Neural progenitor cell (in vitro differentiated cells): ENCODE measurements around the gene DNAH10. TPM values are rescaled to one million over a fixed set of nuclear protein-coding genes. Genes with fewer than 3 reads are reported as not detected.
"Not testable (repeated sequence)": the region's sequence is repeated elsewhere in the genome, so short reads cannot be mapped to it uniquely, and the experiment has no call there.

Experiments used
- DNase-seq: peaks from one replicate; pipeline ENCODE4 v3.0.0-alpha.2; 2016; ENCODE audit warnings: low spot score
- H2AFZ ChIP-seq: fragments of 200-600 bp; sonication (generic); replicated peaks from 2 replicates; pipeline ENCODE4 v1.6.1; 2016; ENCODE audit warnings: antibody characterized with exemption
- H3F3A ChIP-seq: fragments of 200-600 bp; sonication (generic); 2 replicates; pipeline ENCODE4 v1.6.1; 2016; ENCODE audit warnings: antibody characterized with exemption, low read depth
- H3K27ac ChIP-seq: fragments of 200-600 bp; sonication (generic); 2 replicates; pipeline ENCODE4 v1.5.1; 2016; ENCODE audit warnings: mild to moderate bottlenecking
- H3K27me3 ChIP-seq: fragments of 200-600 bp; sonication (generic); 2 replicates; pipeline ENCODE4 v1.6.1; 2016; ENCODE audit warnings: mild to moderate bottlenecking, moderate library complexity
- H3K36me3 ChIP-seq: fragments of 200-600 bp; sonication (generic); 2 replicates; pipeline ENCODE4 v1.5.1; 2016
- H3K4me1 ChIP-seq: fragments of 200-600 bp; sonication (generic); 2 replicates; pipeline ENCODE4 v1.6.1; 2016; ENCODE audit warnings: mixed run types
- H3K4me2 ChIP-seq: fragments of 200-600 bp; sonication (generic); 2 replicates; pipeline ENCODE4 v1.6.1; 2016
- H3K4me3 ChIP-seq: fragments of 200-600 bp; sonication (generic); 2 replicates; pipeline ENCODE4 v1.5.1; 2016
- H3K79me2 ChIP-seq: fragments of 200-600 bp; sonication (generic); 2 replicates; pipeline ENCODE4 v1.6.1; 2016; ENCODE audit warnings: low read depth
- H3K9ac ChIP-seq: fragments of 200-600 bp; sonication (generic); 2 replicates; pipeline ENCODE4 v1.6.1; 2016
- H3K9me3 ChIP-seq: fragments of 200-600 bp; sonication (generic); 2 replicates; pipeline ENCODE4 v1.5.1; 2016; ENCODE audit warnings: low read depth
- H4K20me1 ChIP-seq: fragments of 200-600 bp; sonication (generic); 2 replicates; pipeline ENCODE4 v1.6.1; 2016; ENCODE audit warnings: low read depth
- H3K27ac Mint-ChIP-seq: 3 replicates; pipeline ENCODE4 v1.8.0; 2021; ENCODE audit warnings: mixed read lengths
- H3K27me3 Mint-ChIP-seq: 2 replicates; pipeline ENCODE4 v1.8.0; 2022; ENCODE audit warnings: low read depth, mild to moderate bottlenecking, inconsistent platforms, moderate library complexity, mixed read lengths; ENCODE audit not compliant: insufficient read depth
- H3K36me3 Mint-ChIP-seq: 3 replicates; pipeline ENCODE4 v1.8.0; 2021; ENCODE audit warnings: mixed read lengths
- H3K4me1 Mint-ChIP-seq: 3 replicates; pipeline ENCODE4 v1.8.0; 2021; ENCODE audit warnings: mixed read lengths
- H3K4me3 Mint-ChIP-seq: 3 replicates; pipeline ENCODE4 v1.8.0; 2021; ENCODE audit warnings: mild to moderate bottlenecking, moderate library complexity, mixed read lengths
- H3K9me3 Mint-ChIP-seq: 3 replicates; pipeline ENCODE4 v1.8.0; 2020; ENCODE audit warnings: mixed read lengths
- EZH2 ChIP-seq: fragments of 200-600 bp; sonication (generic); IDR thresholded peaks from 2 replicates; pipeline ENCODE4 v1.6.1; 2017; ENCODE audit warnings: antibody characterized with exemption, mild to moderate bottlenecking, moderate library complexity
- EZH2phosphoT487 ChIP-seq: fragments of 200-600 bp; sonication (generic); IDR thresholded peaks from 2 replicates; pipeline ENCODE4 v1.6.1; 2017; ENCODE audit warnings: antibody characterized with exemption
- total RNA-seq: library from RNA; depleted of rRNA; stranded (reverse); fragments of >200 nt; gene quantifications from 2 replicates; pipeline ENCODE4 v1.2.3, GENCODE V29; 2015; ENCODE audit warnings: low replicate concordance
- TF ChIP-seq, protein P1 (sequence below): fragments of 200-600 bp; sonication (generic); IDR thresholded peaks from 2 replicates; pipeline ENCODE4 v1.5.1; 2017; ENCODE audit warnings: antibody characterized with exemption, mild to moderate bottlenecking

DNAH10 gene
- total RNA-seq, 1 donor from 2014 or later, result 0.26 TPM

DNA sequence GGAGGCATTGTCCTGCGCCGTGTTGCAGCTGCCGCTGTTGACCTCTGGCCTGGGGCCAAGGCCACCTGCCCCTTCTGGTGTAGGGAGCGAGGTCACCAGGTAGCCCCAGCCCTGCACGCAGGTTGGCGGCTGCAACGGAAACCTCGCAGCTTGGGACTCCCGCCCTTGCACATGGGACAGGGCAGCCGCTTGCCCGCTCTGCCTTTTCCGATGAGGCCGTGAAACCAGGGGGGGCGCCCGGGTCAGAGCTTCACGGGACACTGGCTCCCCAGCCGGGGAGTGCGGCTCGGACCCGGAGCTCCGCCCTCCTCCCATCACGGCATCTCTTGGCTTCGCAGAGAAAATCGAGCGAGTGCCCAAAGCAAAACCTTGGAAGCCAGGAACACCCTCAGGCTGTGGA is 25.4 kb downstream of the DNAH10 start:
- Histone ChIP-seq H3K4me2 (no peak overlapping the region), H3K27ac (no peak overlapping the region), H3F3A (no peaks in the 10 kb centered on the region), H4K20me1 (no peaks in the 10 kb centered on the region), H3K27me3 (peaks cover 9% of the 10 kb centered on the region), H3K9me3 (no peaks in the 10 kb centered on the region), H3K9ac (no peak overlapping the region), H3K79me2 (no peaks in the 10 kb centered on the region), H3K4me1 (no peaks in the 10 kb centered on the region), H3K4me3 (no peak overlapping the region), H3K36me3 (no peaks in the 10 kb centered on the region), H2AFZ (no peak overlapping the region)
- Mint-ChIP-seq H3K36me3 (no peaks in the 10 kb centered on the region), H3K4me3 (no peak overlapping the region), H3K4me1 (no peaks in the 10 kb centered on the region), H3K27ac (no peak overlapping the region), H3K27me3 (peaks cover 6% of the 10 kb centered on the region), H3K9me3 (no peaks in the 10 kb centered on the region)
- DNase-seq, result no peak
- TF ChIP-seq, protein P1, sequence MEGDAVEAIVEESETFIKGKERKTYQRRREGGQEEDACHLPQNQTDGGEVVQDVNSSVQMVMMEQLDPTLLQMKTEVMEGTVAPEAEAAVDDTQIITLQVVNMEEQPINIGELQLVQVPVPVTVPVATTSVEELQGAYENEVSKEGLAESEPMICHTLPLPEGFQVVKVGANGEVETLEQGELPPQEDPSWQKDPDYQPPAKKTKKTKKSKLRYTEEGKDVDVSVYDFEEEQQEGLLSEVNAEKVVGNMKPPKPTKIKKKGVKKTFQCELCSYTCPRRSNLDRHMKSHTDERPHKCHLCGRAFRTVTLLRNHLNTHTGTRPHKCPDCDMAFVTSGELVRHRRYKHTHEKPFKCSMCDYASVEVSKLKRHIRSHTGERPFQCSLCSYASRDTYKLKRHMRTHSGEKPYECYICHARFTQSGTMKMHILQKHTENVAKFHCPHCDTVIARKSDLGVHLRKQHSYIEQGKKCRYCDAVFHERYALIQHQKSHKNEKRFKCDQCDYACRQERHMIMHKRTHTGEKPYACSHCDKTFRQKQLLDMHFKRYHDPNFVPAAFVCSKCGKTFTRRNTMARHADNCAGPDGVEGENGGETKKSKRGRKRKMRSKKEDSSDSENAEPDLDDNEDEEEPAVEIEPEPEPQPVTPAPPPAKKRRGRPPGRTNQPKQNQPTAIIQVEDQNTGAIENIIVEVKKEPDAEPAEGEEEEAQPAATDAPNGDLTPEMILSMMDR, result no peak
- TF ChIP-seq EZH2, result no peak
- no peak for TF ChIP-seq EZH2phosphoT487

DNA sequence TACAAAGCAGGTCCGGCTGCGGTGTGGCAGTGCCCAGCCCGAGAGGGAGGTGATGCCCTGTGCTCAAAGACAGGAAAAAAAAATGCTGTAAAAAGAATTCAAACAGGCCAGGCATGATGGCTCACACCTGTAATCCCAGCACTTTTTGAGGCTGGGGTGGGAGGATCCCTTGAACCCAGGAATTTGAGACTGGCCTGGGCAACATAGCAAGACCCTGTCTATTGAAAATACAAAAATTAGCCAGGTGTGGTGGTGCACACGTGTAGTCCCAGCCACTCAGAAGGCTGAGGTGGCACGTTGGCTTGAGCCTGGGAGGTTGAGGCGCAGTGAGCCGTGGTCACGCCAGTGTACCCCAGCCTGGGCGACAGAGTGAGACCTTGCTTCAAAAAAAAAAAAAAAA is 26.4 kb downstream of the DNAH10 start:
- no peaks in the 10 kb centered on the region for H4K20me1 ChIP-seq
- DNase-seq, result no peak
- peaks cover 9% of the 10 kb centered on the region for H3K27me3 ChIP-seq
- Mint-ChIP-seq H3K4me3 (no peak overlapping the region), H3K36me3 (no peaks in the 10 kb centered on the region), H3K4me1 (no peaks in the 10 kb centered on the region), H3K9me3 (no peaks in the 10 kb centered on the region), H3K27ac (no peak overlapping the region), H3K27me3 (peaks cover 6% of the 10 kb centered on the region)
- H3K79me2 ChIP-seq, result no peaks in the 10 kb centered on the region
- H3K4me2 ChIP-seq, result no peak overlapping the region
- H2AFZ ChIP-seq, result no peak overlapping the region
- no peak overlapping the region for H3K27ac ChIP-seq
- TF ChIP-seq EZH2, result no peak
- TF ChIP-seq, protein P1, result no peak
- no peak for TF ChIP-seq EZH2phosphoT487
- H3K4me1 ChIP-seq, result no peaks in the 10 kb centered on the region
- H3K9ac ChIP-seq, result no peak overlapping the region
- H3K36me3 ChIP-seq, result no peaks in the 10 kb centered on the region
- no peaks in the 10 kb centered on the region for H3F3A ChIP-seq
- no peak overlapping the region for H3K4me3 ChIP-seq
- no peaks in the 10 kb centered on the region for H3K9me3 ChIP-seq

DNA sequence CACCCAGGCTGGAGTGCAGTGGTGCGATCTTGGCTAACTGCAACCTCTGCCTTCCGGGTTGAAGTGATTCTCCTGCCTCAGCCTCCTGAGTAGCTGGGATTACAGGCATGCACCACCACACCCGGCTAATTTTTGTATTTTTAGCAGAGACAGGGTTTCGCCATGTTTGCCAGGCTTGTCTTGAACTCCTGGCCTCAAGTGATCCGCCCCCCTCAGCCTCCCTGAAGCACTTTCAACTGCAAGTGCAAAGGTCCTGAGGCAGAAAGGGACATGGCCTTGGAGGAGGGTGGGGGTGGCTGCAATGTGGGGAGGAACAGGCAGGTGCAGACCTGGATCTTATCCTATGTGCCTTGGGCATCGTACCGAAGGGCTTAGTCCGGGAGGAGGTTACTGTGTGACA is 27.3 kb downstream of the DNAH10 start:
- H3K79me2 ChIP-seq, H3K36me3 ChIP-seq, H3K4me1 Mint-ChIP-seq, H3K27ac ChIP-seq, H2AFZ ChIP-seq, H3K4me1 ChIP-seq, H3K27ac Mint-ChIP-seq, DNase-seq, H3K9ac ChIP-seq, H3K36me3 Mint-ChIP-seq, H3K27me3 Mint-ChIP-seq, H3K9me3 ChIP-seq, H3K4me3 Mint-ChIP-seq, H3K4me2 ChIP-seq, H3K4me3 ChIP-seq, H3K27me3 ChIP-seq, H3K9me3 Mint-ChIP-seq, H4K20me1 ChIP-seq, H3F3A ChIP-seq: not testable (repeated sequence)

DNA sequence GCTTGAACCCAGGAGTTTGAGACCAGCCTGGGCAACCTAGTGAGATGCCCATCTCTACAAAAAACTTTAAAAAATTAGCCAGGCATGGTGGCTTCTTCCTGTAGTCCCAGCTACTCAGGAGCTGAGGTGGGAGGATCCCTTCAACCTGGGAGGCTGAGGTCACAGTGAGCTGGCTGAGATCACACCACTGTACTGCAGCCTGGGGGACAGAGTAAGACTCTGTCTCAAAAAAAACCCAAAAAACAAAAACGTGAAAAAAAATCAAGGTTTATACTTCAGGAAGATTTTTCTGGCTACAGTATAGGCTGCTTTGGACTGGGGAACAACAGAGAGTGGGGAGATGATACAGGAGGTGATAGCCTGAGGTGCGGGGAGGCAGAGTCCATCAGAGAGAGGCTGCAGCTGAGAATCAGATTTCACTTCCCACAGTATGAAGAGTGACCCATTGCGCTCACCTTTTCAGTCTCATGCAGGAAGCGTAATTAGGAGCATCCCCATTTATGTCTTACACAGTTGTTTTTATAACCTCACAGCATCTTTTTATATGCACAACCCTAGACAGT is 28.9 kb downstream of the DNAH10 start:
- TF ChIP-seq EZH2phosphoT487, result no peak
- no peaks in the 10 kb centered on the region for H3F3A ChIP-seq
- H3K4me3 ChIP-seq, result no peak overlapping the region
- H3K4me2 ChIP-seq, result no peak overlapping the region
- H3K4me1 Mint-ChIP-seq, result no peaks in the 10 kb centered on the region
- H3K4me1 ChIP-seq, result no peaks in the 10 kb centered on the region
- H3K4me3 Mint-ChIP-seq, result no peak overlapping the region
- peak overlapping the region; percentile 11 for H3K27ac Mint-ChIP-seq
- H2AFZ ChIP-seq, result no peak overlapping the region
- H3K36me3 ChIP-seq, result no peaks in the 10 kb centered on the region
- DNase-seq, result no peak
- H3K9me3 ChIP-seq, result no peaks in the 10 kb centered on the region
- no peaks in the 10 kb centered on the region for H3K27me3 ChIP-seq
- no peak overlapping the region for H3K27ac ChIP-seq
- no peaks in the 10 kb centered on the region for H3K9me3 Mint-ChIP-seq
- no peaks in the 10 kb centered on the region for H3K36me3 Mint-ChIP-seq
- peaks cover 6% of the 10 kb centered on the region for H3K27me3 Mint-ChIP-seq
- H3K79me2 ChIP-seq, result no peaks in the 10 kb centered on the region
- H3K9ac ChIP-seq, result no peak overlapping the region
- no peaks in the 10 kb centered on the region for H4K20me1 ChIP-seq
